EL (cell line): Measurements from ENCODE around the gene FCN2.

Experiments used
- DNase-seq: peaks from one replicate; pipeline ENCODE4 v3.0.0-alpha.2; 2016

The FCN2 gene

GRCh38 chr9:134869554-134870300, 10.9 kb upstream of the FCN2 start:
- no peak for DNase-seq

- no peak for DNase-seq
Observed at GRCh38 chr9:134870301-134870694, 10.3 kb upstream of the FCN2 start.

- DNase-seq = no peak
Observed at GRCh38 chr9:134870746-134871662, 9.6 kb upstream of the FCN2 start.

- peak; percentile 19 for DNase-seq
Observed at GRCh38 chr9:134871697-134872340, 8.8 kb upstream of the FCN2 start.

GRCh38 chr9:134872482-134873231, 8.0 kb upstream of the FCN2 start:
- no peak for DNase-seq

GRCh38 chr9:134875371-134875770, 5.2 kb upstream of the FCN2 start:
- no peak for DNase-seq

GRCh38 chr9:134877541-134877940, 3.1 kb upstream of the FCN2 start:
- no peak for DNase-seq

GRCh38 chr9:134879664-134880483, 736 bp upstream of the FCN2 start:
- no peak for DNase-seq

- DNase-seq = no peak
Observed at GRCh38 chr9:134881313-134881670, 682 bp downstream of the FCN2 start.

GRCh38 chr9:134882204-134882785, 1.7 kb downstream of the FCN2 start:
- no peak for DNase-seq

- DNase-seq = no peak
Observed at GRCh38 chr9:134883040-134883782, 2.6 kb downstream of the FCN2 start.

- DNase-seq = no peak
Observed at GRCh38 chr9:134884492-134884891, 3.9 kb downstream of the FCN2 start.

GRCh38 chr9:134885001-134885678, 4.5 kb downstream of the FCN2 start:
- DNase-seq = no peak

GRCh38 chr9:134885679-134886412, 5.2 kb downstream of the FCN2 start:
- DNase-seq = no peak

- no peak for DNase-seq
Observed at GRCh38 chr9:134886413-134886913, 5.9 kb downstream of the FCN2 start.

GRCh38 chr9:134887219-134887618, 6.6 kb downstream of the FCN2 start:
- DNase-seq = no peak

GRCh38 chr9:134887686-134888602, 7.3 kb downstream of the FCN2 start:
- DNase-seq = no peak

GRCh38 chr9:134888603-134889190, 8.1 kb downstream of the FCN2 start:
- no peak for DNase-seq
